ENCODE data around the gene MYO9A.

The MYO9A gene

DNA sequence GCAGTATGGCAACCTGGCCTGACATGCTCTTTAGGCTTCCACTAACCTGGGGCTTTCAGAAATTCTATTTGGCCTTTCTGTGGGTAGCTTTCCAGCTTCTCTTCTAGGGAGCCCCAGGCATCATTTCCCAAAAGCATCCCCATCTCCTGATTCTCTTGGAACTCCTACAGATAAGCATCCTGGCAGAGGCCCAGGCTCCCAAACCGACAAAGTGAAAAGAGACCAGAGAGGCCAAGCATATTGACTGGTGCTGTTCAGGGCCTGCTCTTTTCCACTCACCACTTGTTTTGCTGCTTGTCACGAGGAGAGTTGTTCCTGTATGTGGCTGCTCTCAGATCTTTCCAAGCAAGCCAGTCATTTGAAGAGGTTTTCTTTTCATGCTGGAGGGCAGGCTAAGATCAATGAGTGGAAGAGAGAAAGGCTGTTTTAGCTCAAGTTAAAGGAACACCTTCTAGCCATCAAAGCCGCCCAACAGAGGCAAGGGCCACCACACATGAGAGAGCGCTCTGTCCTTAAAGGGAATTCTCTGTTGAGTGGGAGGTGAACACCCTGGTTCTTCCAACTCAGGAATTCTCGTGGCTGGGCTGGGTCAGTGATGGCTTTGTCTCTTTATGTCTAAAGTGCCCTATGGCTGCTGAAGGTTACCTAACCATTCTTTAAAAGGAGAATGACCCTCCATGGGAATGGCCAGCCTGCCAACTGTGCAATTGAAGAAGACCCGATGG, 338.7 kb downstream of the MYO9A start:
- no peak for DNase-seq

DNA sequence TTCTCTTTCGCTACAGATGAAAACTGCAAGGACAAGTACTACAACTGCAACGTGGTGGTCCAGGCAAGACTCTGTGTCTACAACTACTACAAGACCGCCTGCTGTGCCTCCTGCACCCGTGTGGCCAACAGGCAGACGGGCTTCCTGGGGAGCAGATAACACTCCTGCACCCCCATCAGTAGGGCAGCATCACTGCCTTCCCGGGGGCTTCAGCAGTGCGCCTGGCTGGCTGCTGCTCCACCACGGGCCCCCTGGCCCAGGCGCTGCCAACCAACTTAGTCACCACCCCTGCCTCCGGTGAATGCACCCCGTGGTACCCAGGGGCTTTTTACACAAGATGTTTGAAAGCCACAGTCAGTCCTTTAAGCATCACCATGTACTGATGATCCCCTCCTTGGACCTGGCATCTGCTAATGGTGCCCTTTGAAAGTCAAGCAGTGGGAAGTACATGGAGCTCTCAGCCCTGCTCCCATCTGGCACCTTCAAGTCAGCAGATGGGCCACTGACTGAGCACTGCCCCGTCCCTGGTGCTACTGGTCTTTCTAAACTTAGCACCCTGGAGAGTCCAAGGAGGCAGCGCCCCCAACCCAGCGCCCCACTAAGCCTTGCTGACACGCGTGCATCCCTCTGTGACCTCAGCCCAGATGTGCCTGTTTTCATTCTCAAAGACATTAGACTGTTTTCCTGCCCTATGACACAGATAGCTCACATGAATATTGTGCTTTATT, 340.6 kb downstream of the MYO9A start:
- DNase-seq: no peak

DNA sequence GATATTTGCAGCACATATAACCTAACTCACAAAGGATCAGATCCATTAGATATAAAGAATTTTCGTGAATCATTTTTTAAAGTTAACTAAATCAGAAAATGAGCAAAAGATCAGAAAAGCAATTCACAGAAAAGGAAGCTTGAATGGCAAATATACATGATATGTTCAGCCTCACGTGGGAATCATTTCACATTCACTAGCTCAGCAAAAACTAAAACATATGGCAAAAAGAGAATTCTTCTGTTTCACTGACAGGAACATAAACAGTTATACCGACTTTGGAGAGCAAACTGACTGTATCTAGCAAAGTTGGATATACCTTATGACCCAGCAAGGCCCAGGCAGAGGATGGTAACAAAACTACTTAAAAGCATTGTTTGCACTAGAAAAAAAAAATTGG, 341.6 kb downstream of the MYO9A start:
- no peak for DNase-seq

DNA sequence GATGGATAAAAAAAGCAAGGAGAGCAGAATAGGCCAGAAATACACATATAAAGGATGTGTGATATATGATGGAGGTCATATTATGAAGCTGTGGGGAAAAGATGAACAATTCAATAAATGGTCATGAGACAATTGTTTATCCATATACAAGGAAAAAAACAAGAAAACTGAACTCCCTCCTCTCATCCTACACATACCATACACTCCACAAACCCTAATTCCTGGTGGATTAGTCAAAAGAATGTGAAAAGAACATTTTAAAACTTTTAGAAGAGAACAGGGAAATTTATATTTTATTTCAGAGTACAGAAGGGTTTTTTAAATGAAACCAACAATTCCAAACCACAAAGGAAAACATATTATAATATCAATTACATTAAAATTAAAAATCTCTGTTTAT, 342.1 kb downstream of the MYO9A start:
- no peak for DNase-seq

DNA sequence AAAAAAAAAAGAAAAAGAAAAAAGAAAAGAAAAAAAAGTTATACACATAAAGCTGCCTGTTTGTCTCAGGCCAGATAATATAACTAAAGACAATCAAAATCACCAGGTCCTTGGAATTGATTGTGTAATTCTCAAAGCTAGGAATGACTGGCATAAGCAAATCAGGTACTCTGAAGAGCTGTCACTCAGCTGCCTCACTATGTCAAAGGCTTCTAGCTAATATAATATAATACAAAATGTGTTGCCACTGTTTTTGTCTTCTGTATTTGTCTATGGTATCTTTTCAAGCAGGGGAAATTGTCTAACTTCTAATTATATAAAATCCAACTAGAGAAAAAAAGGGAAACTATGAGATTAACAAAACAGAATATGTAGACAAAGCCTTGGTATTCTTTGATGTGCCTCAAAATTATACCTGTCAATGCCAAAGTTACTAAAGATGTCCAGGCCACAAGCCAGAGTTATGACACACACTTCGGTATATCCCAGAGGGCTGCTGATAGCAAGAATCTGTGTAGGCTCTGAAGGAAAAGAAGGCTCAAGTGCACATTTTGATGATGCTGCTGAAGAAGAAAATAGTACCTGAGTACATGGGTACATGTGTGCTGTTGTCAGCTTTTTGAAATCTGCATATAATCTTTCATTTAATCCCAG, 344.6 kb downstream of the MYO9A start:
- no peak for DNase-seq
